GM19467 (cell line): Measurements from ENCODE around the gene TESK1.
"Not testable (repeated sequence)": the region's sequence is repeated elsewhere in the genome, so short reads cannot be mapped to it uniquely, and the experiment has no call there.

Experiments
- ATAC-seq: cut with Tn5 transposase; IDR thresholded peaks from one replicate; pipeline ENCODE4 v1.9.1; 2021; ENCODE audit warnings: mild to moderate bottlenecking, moderate library complexity; ENCODE audit not compliant: unreplicated experiment

Gene TESK1

DNA sequence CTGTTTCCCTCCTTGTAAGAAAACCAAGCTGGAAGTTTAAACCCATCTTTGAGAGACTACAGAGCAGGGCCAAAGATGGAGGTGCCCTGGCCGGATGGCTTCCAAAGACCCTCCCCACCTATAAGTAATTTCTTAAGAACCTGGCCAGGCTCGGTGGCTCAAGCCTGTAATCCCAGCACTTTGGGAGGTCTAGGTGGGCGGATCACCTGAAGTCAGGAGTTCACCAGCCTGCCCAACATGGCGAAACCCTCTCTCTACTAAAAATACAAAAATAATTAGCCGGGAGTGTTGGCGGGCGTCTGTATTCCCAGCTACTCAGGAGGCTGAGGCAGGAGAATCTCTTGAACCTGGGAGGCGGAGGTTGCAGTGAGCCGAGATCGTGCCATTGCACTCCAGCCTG is 40.7 kb downstream of the TESK1 start:
- not testable (repeated sequence) for ATAC-seq

DNA sequence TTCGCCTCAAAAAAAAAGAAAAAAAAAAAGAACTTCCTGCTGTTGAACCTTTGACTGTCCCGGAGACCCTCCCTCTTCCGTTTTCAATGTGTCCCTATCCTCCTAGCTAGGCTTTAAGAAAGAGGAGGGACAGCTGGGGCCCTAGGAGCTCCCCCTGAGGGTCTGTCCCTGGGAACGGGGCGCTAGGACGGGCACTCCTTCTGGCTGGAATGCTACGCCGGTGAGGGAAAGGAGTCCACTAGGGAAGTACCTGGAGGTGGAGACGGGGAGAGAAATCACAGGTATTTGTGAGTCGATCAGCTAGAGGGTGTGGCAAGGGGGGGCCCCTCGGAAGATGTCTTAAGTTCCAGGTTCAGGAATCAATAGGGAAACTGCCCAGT is 41.1 kb downstream of the TESK1 start:
- no peak for ATAC-seq

DNA sequence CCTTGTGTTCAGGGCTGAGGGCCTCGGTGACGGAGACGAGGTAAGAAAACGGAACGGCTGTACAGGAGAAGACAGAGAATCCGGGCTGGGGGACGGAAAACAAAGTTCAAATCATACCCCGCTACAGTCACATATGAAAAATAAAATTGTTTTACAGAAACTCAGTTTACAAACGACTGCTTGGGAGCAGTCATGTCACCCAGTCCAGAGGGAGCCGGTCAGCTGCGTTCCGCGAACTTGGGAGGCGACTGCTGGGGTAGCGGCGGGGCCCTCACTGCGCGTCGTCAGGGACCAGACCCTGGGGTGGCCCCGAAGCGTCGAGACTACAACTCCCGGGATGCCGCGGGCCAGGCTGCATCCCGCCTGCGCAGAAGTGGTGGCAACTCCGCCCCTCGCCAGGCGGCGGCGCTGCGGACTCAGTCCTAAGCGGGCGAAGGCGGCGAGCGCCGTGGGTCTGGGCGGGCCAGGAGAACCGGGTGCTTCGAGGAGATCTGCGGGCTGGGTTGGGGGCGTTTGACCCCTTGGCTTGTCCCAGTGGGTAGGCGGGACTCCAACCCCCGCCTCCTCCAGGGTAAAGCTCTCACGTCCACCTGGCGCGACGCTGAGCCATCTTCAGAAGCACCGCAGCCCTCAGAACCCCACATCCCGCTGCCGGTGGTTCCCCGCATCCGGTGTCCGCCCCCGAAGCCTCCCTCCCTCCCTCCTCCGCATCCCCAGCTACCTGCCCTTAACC is 41.6 kb downstream of the TESK1 start:
- ATAC-seq: peak; percentile 80

DNA sequence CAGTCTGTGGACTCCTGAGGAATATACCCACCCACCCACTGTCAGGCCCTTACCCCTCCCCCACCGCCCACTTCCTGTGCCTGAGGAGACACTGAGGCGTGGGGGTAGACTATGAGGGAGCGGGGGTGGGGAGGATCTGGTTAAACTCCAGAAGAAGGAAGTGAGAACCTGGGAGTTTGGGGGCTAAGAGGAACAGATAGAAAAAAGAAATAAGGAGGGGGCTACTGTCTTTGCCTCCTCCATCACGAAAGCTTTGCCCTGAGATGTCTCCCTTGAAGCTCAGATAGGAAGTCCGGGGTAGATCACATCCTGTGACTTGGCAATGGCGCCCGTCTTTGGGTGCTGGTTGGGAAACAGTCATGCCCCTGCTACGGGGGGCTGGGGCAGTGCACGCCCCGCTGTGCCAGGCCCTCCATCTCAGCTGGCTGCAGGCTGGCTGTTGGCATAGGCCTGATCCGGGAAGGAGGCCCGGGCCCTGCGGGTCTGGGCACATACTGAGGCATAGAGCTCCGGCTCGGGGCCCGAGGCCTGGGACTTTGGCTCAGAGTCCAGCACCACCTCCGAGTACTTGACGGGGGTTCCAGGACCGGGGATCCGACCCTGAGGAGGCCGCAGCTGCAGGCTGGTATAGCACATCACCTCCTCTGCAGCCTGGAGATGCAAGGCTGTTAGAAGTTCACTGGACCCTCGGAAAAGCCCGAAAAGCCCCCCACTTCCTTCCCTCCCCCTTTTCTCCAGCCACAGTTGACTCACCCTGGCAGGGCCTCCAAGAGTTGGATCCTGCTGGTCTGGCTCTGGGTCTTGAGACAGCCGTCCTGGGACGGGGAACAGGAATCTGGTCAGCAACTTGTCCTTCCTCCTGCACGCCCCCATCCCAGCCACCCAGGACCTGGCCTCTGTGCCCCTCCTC is 44.6 kb downstream of the TESK1 start:
- no peak for ATAC-seq

DNA sequence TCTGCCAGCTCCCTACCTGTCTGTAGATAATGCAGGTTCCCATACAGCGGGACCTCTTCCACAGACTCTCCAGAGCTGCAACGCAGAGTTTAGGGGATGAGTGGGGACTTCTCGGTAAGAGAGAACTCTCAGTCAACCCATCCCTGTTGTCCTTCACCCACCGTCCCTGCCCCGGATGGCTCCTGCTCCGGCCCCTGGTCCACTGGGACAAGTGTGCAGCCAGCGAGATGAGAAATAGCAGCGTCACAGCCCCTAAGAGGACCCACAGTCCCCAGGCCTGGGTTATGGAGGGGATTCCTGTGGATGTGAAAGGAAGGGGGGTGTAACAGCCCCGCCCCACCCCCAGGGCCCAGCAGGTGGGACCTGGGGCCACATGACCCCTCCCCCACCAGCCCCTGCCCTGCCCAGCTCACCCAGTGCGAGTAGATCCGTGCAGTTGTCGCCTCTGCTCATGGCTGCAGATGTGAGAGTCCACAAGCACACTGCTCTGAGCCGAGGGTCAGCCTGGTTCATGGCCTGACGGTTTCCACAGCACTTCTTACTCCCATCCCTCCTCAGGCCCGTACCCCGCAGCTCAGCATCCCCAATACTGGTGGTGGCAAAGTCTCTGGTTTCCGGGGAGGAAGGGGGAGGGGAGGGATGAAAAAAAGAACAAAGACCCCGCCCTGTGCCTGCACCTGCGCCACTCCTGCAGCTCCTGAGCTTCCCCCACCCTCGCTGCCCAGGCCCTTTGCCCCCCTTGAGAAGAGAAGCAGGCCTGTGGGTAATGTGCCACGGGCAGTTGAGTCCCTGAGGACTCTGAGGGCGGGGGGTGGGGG is 45.5 kb downstream of the TESK1 start, which contains the start of gene SIT1:
SIT1 (minus strand) TSS at position 591 of the 818 bp plus-strand sequence; CDS start at position 513, 78 bp downstream.
- ATAC-seq: no peak

DNA sequence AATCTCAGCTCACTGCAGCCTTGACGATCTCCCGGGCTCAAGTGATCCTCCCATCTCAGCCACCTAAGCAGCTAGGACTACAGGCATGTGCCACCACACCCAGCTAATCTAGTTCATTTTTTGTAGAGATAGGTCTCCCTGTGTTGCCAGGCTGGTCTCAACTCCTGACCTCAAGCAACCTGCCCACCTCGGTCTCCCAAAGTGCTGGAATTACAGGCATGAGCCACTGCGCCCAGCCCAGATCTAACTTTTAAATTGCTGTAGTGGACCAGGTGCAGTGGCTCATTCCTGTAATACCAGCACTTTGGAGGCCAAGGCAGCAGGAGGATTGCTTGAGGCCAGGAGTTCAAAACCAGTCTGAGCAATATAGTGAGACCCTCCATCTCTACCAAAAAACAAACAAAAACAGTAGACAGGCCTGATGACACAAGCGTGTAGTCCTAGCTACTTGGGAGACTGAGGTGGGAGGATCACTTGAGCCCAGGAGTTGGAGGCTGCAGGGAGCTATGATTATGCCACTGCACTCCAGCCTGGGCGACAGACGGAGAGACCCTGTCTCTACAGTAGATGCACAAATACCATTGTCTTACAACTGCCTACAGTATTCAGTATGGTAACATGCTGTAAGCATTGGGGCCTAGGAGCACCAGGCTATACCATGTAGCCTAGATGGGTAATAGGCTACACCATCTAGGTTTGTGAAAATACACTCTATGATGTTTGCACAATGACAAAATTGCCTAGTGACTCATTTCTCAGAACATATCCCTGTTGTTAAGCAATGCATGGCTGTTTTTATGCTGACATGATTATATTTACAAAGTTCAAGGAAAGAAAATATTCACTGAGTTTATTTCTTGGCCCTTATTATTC is 47.1 kb downstream of the TESK1 start:
- ATAC-seq: no peak

DNA sequence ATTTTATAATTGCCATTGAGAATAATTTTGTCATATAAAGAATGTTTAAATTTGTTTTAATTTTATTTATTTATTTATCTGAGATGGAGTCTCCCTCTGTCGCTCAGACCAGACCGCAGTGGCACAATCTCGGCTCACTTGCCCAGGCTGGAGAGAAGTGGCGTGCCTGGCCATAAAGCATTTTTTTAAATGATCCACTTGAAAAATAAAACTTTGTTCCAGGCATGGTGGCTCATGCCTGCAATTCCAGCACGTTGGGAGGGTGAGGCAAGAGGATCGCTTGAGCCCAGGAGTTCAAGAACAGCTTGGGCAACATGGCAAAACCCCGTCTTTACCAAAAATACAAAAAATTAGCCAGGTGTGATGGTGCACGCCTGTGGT is 47.8 kb downstream of the TESK1 start:
- no peak for ATAC-seq

DNA sequence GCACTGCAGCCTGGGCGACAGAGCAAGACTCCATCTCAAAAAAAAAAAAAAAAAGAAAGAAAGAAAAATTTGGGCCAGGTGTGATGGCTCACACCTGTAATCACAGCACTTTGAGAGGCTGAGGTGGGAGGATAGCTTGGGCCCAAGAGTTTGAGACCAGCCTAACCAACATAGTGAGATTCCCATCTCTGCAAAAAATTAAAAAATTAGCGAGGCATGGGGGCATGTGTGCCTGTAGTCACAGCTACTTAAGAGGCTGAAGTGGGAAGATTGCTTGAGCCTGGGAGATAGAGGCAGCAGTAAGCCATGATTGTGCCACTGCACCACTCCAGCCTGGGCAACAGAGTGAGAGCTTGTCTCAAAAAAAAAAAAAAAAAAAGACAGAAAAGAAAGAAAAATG is 48.5 kb downstream of the TESK1 start:
- ATAC-seq: no peak

DNA sequence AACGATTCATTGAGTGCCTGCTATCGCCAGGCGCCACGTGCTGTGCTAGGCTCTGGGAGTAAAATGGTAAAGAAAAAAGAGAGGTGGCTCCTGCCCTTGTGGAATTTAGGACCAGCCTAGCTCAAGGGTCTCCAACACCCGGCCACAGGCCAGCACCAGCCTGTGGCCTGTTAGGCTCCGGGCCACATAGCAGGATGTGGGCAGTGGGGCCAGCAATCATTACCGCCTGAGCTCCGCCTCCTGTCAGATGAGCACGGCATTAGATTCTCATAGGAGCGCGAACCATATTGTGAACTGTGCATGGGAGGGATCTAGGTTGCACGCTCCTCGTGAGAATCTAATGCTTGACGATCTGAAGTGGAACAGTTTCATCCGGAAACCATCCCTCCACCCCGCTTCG is 51.3 kb downstream of the TESK1 start:
- no peak for ATAC-seq

DNA sequence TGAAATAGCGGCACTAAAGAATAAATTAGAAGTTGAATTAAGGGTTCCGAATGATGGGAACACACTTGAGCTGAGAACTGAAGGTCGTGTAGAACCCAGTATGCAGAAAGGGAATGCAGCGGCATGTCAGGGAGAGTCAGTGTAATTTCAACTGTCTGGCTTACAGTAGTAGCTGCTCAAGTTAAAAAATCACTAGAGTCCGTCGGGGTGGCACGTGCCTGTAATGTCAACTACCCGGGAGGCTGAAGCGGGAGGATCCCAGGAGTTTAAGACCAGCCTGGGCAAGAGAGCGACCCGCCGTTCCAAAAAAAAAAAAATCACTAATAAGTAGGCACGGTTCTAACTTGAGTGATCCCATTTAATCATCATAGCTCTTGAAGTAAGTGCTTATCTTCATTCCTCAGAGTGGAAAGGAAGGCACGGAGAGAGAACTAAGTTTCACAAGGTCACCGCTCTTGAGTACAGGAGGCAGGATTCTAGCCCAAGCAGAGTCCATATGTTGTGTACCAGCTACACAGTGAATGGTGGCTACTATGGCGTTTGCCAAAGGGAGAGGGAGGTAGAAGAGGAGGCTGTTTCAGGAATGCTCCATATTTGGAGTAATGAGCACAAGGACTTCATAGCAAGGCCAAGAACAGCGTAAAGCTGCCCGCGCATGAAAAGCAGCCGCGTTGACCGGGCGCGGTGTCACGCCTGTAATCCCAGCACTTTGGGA is 51.9 kb downstream of the TESK1 start:
- ATAC-seq: no peak

DNA sequence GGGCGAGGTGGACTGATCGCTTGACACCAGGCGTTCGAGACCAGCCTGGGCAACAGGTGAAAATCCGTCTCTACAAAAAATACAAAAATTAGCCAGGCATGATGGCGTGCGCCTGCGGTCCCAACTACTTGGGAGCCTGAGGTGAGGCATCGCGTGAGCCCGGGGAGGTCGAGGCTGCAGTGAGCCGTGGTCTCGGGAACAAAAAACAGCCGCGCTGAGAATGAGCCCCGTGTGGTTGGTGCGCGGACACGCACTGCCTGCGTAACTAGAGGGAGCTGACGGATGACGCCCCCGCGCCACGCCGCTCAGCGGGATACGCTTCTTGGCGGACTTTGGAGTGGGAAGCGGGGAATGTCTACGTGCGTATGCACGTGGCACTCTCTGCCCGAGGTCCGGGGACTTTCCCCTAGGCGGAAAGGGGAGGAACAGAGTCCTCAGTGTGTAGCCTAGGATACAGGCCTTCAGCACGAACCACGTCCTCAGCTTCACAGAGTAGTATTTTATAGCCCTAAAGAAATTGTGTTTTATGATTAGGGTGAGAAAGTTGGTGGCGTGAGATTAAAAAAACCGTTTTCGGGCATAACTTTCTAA is 52.6 kb downstream of the TESK1 start, which contains the start of gene RMRP:
RMRP (minus strand) TSS at position 474 of the 591 bp plus-strand sequence.
- peak; percentile 81 for ATAC-seq

DNA sequence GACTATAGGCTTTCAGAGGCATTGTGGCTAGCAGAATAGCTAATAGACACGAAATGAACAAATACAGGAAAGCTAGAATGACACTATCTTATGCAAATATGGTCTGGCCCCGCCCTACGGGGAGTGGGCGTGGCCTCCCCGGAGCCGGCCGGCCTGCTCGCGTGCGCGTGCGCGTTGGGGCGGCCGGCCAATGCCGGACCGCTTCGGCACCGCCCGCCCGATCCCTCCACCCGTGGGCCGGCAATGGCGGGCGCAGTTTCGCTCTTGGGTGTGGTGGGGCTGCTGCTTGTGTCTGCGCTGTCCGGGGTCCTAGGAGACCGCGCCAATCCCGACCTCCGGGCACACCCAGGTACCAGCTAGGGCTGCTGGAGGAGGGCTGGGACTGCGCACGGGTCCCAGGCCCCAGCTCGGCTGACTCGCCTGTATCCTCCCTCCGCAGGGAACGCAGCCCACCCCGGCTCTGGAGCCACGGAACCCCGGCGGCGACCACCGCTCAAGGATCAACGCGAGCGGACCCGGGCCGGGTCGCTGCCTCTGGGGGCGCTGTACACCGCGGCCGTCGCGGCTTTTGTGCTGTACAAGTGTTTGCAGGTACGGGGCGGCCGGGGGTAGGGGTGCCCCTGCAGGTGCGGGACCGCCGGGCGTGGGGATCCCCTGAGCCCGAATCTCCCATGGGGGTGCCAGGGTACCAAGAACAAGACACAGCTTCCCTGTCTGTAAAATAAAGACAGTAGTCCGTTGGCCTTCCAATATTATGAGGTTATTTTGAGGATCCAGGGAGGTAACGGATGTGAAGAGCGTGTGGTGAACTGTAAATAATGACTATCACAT is 53.3 kb downstream of the TESK1 start, which contains the start of gene CCDC107:
CCDC107 (plus strand) TSS at position 156 of the 831 bp plus-strand sequence; CDS start at position 244, 88 bp downstream.
- peak; percentile 53 for ATAC-seq

DNA sequence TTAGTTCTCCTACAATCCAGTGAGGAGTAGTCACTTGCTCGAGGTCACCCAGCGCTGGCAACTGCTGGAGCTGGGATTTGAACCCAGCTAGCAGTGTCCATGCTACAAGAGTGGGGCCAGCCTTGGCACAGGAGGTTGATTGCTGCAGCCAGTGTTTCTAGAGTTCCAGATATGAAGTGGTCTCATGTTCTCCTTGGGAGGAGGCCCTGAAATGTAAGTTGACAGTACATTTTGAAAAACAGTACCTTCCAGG is 53.8 kb downstream of the TESK1 start:
- ATAC-seq: no peak

DNA sequence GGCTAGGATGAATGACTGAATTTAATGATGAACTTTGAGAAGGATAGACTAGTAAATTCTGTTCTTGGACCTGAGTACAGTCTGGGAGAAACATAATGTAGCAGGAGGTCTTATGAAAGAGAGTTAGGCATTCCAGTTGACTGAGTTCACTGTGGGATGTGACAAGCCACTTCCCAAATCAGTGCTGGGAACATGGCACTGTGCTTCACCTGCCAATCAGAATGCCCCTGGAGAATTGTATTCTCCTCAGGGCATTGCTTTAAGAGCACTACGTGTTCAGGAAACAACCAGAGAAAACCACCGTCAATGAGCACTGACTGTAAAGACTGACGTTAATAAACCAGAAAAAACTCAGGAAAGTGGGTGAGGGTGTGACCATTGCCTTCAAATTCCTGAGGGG is 54.3 kb downstream of the TESK1 start:
- ATAC-seq: no peak
